ENCODE results near the gene PHF1. TPM values are rescaled to one million over a fixed set of nuclear protein-coding genes. Genes with fewer than 3 reads are reported as not detected.
A peak's percentile ranks its signal among the peaks of the same experiment; 100 is the strongest.
"Not testable (repeated sequence)": the region's sequence is repeated elsewhere in the genome, so short reads cannot be mapped to it uniquely, and the experiment has no call there.

PHF1 gene
- 47.6 and 52.0 TPM in 2 replicates for total RNA-seq (2021)
- percentile 66 among the genes with signal in this experiment for Bru-seq, nascent RNA
- percentile 86 among the genes with signal in this experiment for BruChase-seq, experiment 1, labeled RNA remaining after a 2-hour chase
- percentile 95 among the genes with signal in this experiment for BruChase-seq, experiment 2, labeled RNA remaining after a 6-hour chase
- long read RNA-seq, transcript PHF1-211 (15 exons, 1,752 nt) = minor isoform, 5 of 54 reads
- long read RNA-seq, transcript PHF1-202 (15 exons, 2,330 nt) = major isoform, 12 of 54 reads
- long read RNA-seq, partial matches to known transcripts = 17 of 54 reads
- long read RNA-seq, other reads (novel, unspliced or antisense) = 20 of 54 reads

GRCh38 chr6:33410711-33411631, at the start of gene PHF1:
PHF1 (plus strand) TSS chr6:33411014; CDS start chr6:33412264, 1,250 bp downstream.
- H3F3A ChIP-seq (ENCODE audit: insufficient read depth, low read depth) = peaks cover 28% of the 10 kb centered on the region
- intact Hi-C loops (cut with micrococcal nuclease; ENCODE audit: unreplicated experiment) = loop anchor here (1.0 to 10.0 kb wide), 5 partner anchors 20 to 206 kb away; partner anchors contain the start of genes BAK1, HSD17B8, KIFC1 and RGL2
- 0 out of 2 replicates have a peak, but pooled peaks cover 6% of the 10 kb centered on the region for H3K36me3 ChIP-seq (ENCODE audit: low read depth)
- H3K79me2 ChIP-seq (ENCODE audit: low read depth) = peaks cover 18% of the 10 kb centered on the region
- H3K4me2 ChIP-seq = peak within 1 kb of the TSS; percentile 89
- H4K20me1 ChIP-seq (ENCODE audit: insufficient read depth) = no peaks in the 10 kb centered on the region
- TF ChIP-seq EZH2 (IDR thresholded peaks at IDR 0.05; ENCODE audit: low read depth) (no peak), CTCF (conservative IDR thresholded peaks at IDR 0.05) (no peak; the same call in 1 of the 2 replicates)
- H3K27me3 ChIP-seq (ENCODE audit: insufficient read depth, low read depth) = no peaks in the 10 kb centered on the region
- peak within 1 kb of the TSS; percentile 84 for H3K4me3 ChIP-seq
- H3K9me3 ChIP-seq (ENCODE audit: insufficient read depth, low read depth) = no peaks in the 10 kb centered on the region
- TSS peak; percentile 23 for BruUV-seq (replicated peaks)
- CTCF ChIA-PET = interaction anchor here (0.7 kb wide), 1 partner anchor 172 kb away, joined by 3 read pairs; no protein-coding TSS in a partner anchor
- DNase-seq = no peak
- H2AFZ ChIP-seq = peak within 1 kb of the TSS; percentile 77
- peak within 1 kb of the TSS; percentile 35; the same call in 1 of the 2 replicates for H3K27ac ChIP-seq
- no peaks in the 10 kb centered on the region for H3K9me2 ChIP-seq (ENCODE audit: insufficient read depth)
- POLR2A ChIA-PET (ENCODE audit: unreplicated experiment) = interaction anchor here (0.6 kb wide), 3 partner anchors 111 to 152 kb away, joined by 3 to 5 read pairs (median 5); no protein-coding TSS in a partner anchor
- peaks cover 12% of the 10 kb centered on the region for H3K4me1 ChIP-seq (replicated peaks; ENCODE audit: insufficient read depth)

- DNase-seq; H2AFZ ChIP-seq; H3K79me2 ChIP-seq (ENCODE audit: low read depth); CTCF ChIA-PET; POLR2A ChIA-PET (ENCODE audit: unreplicated experiment); H3K36me3 ChIP-seq (ENCODE audit: low read depth); H3K4me2 ChIP-seq; H3K9me2 ChIP-seq (ENCODE audit: insufficient read depth); intact Hi-C loops (cut with micrococcal nuclease; ENCODE audit: unreplicated experiment); H3K9me3 ChIP-seq (ENCODE audit: insufficient read depth, low read depth); H3K4me3 ChIP-seq; H3K27me3 ChIP-seq (ENCODE audit: insufficient read depth, low read depth); H3K27ac ChIP-seq; H4K20me1 ChIP-seq (ENCODE audit: insufficient read depth); BruUV-seq (replicated peaks): not testable (repeated sequence)
- Histone ChIP-seq H3K4me1 (replicated peaks; ENCODE audit: insufficient read depth) (peaks cover 36% of the 10 kb centered on the region), H3F3A (ENCODE audit: insufficient read depth, low read depth) (peaks cover 19% of the 10 kb centered on the region; the same call in 1 of the 2 replicates)
Observed at GRCh38 chr6:33363486-33363885, 47.3 kb upstream of the PHF1 start.

GRCh38 chr6:33364475-33365205, 46.2 kb upstream of the PHF1 start:
- H3K4me2 ChIP-seq; H3K36me3 ChIP-seq (ENCODE audit: low read depth); H3K9me3 ChIP-seq (ENCODE audit: insufficient read depth, low read depth); H3K4me3 ChIP-seq; H3K27me3 ChIP-seq (ENCODE audit: insufficient read depth, low read depth); BruUV-seq (replicated peaks); H2AFZ ChIP-seq; H3K9me2 ChIP-seq (ENCODE audit: insufficient read depth); intact Hi-C loops (cut with micrococcal nuclease; ENCODE audit: unreplicated experiment); H4K20me1 ChIP-seq (ENCODE audit: insufficient read depth); H3K79me2 ChIP-seq (ENCODE audit: low read depth): not testable (repeated sequence)
- 0 out of 2 replicates have a peak overlapping the region, but pooled peaks have one; percentile 18 for H3K27ac ChIP-seq
- POLR2A ChIA-PET (ENCODE audit: unreplicated experiment) = interaction anchor here (0.5 to 0.9 kb wide), 5 partner anchors 11 to 102 kb away, joined by 3 to 20 read pairs (median 5); partner anchors contain the start of gene ZBTB22
- H3F3A ChIP-seq (ENCODE audit: insufficient read depth, low read depth) = peaks cover 19% of the 10 kb centered on the region; the same call in 1 of the 2 replicates
- CTCF ChIA-PET = interaction anchor here (0.6 kb wide), 2 partner anchors 14 to 48 kb away, joined by 3 to 9 read pairs; no protein-coding TSS in a partner anchor
- DNase-seq = peak; percentile 63 to 66
- H3K4me1 ChIP-seq (replicated peaks; ENCODE audit: insufficient read depth) = peaks cover 36% of the 10 kb centered on the region

DNA sequence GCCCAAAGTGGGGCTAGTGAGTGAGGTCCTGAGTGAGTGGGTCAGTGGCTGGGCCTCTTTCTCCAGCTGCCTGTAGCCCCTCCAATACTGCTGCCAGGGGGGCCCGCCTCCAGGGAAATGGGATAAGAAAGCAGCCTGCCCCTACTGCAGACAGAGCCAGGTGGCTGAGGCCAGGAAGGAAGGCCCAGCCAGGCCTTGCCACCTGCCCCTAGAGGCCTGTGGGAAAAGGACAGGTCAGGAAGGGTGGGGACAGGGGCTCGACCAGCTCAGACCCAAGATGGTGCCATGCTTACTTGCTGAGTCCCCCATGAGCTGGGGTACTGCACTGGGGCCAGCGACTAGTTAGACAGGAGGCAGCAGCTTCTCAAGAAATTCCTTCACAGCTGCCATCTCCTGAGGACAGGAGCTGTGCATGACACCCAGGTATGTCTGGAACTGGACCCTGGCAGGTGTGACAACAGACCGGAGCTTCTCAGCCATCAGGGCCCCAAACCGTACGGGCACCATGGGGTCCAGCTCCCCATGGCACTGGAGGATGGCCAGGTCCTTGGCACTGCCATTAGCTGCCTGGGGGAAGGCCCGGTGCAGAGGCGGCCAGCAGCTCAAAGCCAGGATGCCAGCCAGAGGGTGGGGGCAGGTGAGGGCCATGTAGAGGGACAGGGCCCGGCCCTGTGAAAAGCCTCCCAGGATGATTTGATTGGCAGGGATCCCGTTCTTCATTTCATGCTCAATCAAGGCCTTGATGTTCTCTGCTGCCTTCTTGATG, 45.4 kb upstream of the PHF1 start:
- H4K20me1 ChIP-seq (ENCODE audit: insufficient read depth); H3K9me2 ChIP-seq (ENCODE audit: insufficient read depth); H3K4me2 ChIP-seq; H3K9me3 ChIP-seq (ENCODE audit: insufficient read depth, low read depth); H3K27ac ChIP-seq; H3K4me3 ChIP-seq; H3K36me3 ChIP-seq (ENCODE audit: low read depth); BruUV-seq (replicated peaks); H3K27me3 ChIP-seq (ENCODE audit: insufficient read depth, low read depth); H3K79me2 ChIP-seq (ENCODE audit: low read depth); H2AFZ ChIP-seq; CTCF ChIA-PET; POLR2A ChIA-PET (ENCODE audit: unreplicated experiment); DNase-seq; intact Hi-C loops (cut with micrococcal nuclease; ENCODE audit: unreplicated experiment): not testable (repeated sequence)
- Histone ChIP-seq H3K4me1 (replicated peaks; ENCODE audit: insufficient read depth) (peaks cover 34% of the 10 kb centered on the region), H3F3A (ENCODE audit: insufficient read depth, low read depth) (peaks cover 19% of the 10 kb centered on the region; the same call in 1 of the 2 replicates)

Data from PC-9 (cell line).